ENCODE results near the gene P2RY2.

DNA sequence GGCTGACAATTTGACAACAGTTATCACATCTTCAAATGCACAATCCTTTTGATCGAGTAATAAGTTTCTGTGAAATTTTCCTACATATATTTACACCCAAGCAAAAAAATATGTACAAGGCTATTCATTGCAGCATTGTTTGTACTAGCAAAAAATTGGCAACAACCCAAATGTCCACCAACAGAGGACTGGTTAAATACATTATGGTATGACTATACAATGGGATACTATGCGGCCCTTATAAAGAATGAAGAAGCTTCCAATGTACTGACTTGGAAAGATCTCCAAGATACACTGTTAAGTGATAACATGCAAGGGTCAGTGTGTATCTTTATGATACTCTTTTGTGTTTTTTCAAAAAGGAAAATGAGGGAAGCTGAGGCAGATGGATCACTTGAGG is 8.2 kb upstream of the P2RY2 start:
- TF ChIP-seq SUZ12 (IDR thresholded peaks at IDR 0.05; ENCODE audit: extremely low read depth, insufficient read depth, insufficient read length) (no peak), YY1 (IDR thresholded peaks at IDR 0.05; ENCODE audit: insufficient read depth, insufficient read length) (no peak), ZNF274 (IDR thresholded peaks at IDR 0.05; ENCODE audit: low read depth, low read length) (no peak)
